22Rv1 (cell line): ENCODE measurements around the gene PER3.

ENCODE experiments used
- ZFX ChIP-seq: fragments of 450-650 bp; IDR thresholded peaks from 2 replicates; pipeline ENCODE4 v1.6.1; 2017; ENCODE audit warnings: antibody characterized with exemption, borderline replicate concordance
- TF ChIP-seq, protein P1 (sequence below): fragments of 450-650 bp; IDR thresholded peaks from 2 replicates; pipeline ENCODE4 v1.5.1; 2017; ENCODE audit warnings: mild to moderate bottlenecking

DNA sequence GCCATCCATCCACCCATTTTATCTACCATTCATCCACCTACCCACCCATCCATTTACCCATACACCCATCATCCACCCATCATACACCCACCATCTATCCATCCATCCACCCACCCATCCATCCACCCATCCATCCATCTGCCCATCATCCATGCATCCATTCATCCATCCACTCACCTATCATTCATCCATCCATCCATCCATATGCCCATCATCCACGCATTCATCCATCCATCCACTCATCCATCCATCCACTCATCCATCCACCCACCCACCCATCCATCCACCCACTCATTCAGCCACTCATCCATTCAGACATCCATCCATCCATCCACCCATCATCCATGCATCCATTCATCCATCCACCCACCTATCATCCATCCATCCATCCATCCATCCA is 100.7 kb downstream of the PER3 start:
- TF ChIP-seq, protein P1, sequence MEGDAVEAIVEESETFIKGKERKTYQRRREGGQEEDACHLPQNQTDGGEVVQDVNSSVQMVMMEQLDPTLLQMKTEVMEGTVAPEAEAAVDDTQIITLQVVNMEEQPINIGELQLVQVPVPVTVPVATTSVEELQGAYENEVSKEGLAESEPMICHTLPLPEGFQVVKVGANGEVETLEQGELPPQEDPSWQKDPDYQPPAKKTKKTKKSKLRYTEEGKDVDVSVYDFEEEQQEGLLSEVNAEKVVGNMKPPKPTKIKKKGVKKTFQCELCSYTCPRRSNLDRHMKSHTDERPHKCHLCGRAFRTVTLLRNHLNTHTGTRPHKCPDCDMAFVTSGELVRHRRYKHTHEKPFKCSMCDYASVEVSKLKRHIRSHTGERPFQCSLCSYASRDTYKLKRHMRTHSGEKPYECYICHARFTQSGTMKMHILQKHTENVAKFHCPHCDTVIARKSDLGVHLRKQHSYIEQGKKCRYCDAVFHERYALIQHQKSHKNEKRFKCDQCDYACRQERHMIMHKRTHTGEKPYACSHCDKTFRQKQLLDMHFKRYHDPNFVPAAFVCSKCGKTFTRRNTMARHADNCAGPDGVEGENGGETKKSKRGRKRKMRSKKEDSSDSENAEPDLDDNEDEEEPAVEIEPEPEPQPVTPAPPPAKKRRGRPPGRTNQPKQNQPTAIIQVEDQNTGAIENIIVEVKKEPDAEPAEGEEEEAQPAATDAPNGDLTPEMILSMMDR, result no peak
- no peak for TF ChIP-seq ZFX
